ENCODE data around the gene PPP1R3F. TPM values are rescaled to one million over a fixed set of nuclear protein-coding genes. Genes with fewer than 3 reads are reported as not detected.

Gene PPP1R3F, protein sequence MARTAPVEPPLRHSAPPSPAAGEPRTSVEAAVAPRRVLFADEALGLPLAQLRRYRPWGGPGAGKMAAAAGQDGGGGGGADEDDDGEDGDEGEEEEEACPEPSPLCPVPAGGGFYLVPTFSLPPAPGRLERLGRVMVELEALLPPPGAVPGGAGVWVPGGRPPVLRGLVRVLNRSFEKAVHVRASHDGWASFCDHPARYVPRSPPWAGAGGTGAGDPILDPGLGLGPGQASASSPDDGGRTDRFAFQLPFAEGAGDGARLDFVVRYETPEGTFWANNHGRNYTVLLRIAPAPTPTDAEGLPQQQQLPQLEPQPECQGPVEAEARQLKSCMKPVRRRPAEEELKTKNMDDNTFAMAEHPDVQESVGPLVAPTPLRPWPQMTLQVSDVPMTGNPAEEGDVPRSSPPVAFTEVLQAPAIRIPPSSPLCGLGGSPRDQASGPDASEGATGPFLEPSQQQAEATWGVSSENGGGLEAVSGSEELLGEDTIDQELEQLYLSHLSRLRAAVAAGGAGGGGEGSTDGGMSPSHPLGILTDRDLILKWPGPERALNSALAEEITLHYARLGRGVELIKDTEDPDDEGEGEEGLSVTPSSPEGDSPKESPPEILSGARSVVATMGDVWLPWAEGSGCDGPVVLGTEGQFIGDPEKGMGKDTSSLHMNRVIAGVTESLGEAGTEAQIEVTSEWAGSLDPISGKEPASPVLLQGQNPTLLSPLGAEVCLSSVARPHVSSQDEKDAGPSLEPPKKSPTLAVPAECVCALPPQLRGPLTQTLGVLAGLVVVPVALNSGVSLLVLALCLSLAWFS
- 5.9 and 7.4 TPM in 2 replicates for total RNA-seq

DNA sequence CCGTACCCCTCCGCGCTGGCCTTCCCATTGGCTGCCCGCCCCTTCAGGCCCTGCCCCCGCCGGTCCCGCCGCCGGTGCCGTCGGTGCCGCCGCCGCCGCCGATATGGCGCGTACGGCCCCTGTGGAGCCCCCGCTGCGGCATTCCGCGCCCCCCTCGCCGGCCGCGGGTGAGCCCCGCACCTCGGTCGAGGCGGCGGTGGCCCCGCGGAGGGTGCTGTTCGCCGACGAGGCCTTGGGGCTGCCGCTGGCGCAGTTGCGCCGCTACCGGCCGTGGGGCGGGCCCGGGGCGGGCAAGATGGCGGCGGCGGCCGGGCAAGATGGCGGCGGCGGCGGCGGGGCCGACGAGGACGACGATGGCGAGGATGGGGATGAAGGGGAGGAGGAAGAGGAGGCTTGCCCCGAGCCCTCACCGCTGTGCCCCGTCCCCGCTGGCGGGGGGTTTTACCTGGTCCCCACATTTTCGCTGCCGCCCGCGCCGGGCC, at the start of gene PPP1R3F:
TSS of gene PPP1R3F (plus strand) at position 27 of the 482 bp plus-strand sequence. CDS start at position 104, 77 bp downstream.
- DNase-seq = no peak
- CTCF ChIA-PET = no interaction called here

DNA sequence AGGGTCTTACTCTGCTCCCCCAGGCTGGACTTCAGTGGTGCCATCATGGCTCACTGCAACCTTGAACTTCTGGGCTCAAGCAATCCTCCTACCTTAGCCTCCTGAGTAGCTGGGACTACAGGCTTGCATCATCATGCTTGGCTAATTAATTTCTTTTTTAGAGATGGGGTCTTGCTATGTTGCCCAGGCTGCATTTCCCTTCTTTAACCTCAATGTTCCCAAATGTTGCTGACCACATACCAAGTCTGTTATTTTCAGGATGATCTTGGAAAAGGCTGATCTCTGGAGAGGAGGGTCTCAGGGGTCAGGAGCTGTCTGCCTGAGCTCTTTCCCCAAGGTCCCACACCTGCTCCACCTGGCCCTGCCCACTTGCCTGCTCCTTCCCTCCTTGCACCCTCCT, 49.5 kb upstream of the PPP1R3F start:
- intact Hi-C loops (cut with micrococcal nuclease) = no loop called here
- no peak for DNase-seq
- ATAC-seq (ENCODE audit: low read depth) = no peak
- Mint-ChIP-seq H3K4me3 (no peak overlapping the region), H3K36me3 (ENCODE audit: low read depth) (no peaks in the 10 kb centered on the region), H3K4me1 (peaks cover 3% of the 10 kb centered on the region), H3K9me3 (no peaks in the 10 kb centered on the region), H3K27ac (no peak overlapping the region), H3K27me3 (no peaks in the 10 kb centered on the region)
- ChIA-PET CTCF (no interaction called here), POLR2A (interaction anchor here (1.3 kb wide), 1 partner anchor 9 kb away, joined by 3 read pairs; no protein-coding TSS in a partner anchor)
- TF ChIP-seq, protein P1, sequence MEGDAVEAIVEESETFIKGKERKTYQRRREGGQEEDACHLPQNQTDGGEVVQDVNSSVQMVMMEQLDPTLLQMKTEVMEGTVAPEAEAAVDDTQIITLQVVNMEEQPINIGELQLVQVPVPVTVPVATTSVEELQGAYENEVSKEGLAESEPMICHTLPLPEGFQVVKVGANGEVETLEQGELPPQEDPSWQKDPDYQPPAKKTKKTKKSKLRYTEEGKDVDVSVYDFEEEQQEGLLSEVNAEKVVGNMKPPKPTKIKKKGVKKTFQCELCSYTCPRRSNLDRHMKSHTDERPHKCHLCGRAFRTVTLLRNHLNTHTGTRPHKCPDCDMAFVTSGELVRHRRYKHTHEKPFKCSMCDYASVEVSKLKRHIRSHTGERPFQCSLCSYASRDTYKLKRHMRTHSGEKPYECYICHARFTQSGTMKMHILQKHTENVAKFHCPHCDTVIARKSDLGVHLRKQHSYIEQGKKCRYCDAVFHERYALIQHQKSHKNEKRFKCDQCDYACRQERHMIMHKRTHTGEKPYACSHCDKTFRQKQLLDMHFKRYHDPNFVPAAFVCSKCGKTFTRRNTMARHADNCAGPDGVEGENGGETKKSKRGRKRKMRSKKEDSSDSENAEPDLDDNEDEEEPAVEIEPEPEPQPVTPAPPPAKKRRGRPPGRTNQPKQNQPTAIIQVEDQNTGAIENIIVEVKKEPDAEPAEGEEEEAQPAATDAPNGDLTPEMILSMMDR (IDR thresholded peaks at IDR 0.05) = no peak

More for the DNA sequence above, at the start of gene PPP1R3F:
- no peaks in the 10 kb centered on the region for H3K27me3 Mint-ChIP-seq
- peaks cover 43% of the 10 kb centered on the region for H3K4me1 Mint-ChIP-seq
- H3K36me3 Mint-ChIP-seq (ENCODE audit: low read depth) = peaks cover 13% of the 10 kb centered on the region
- TF ChIP-seq, protein P1 (IDR thresholded peaks at IDR 0.05) = no peak
- ATAC-seq (ENCODE audit: low read depth) = peak; percentile 3
- POLR2A ChIA-PET = interaction anchor here (0.7 to 2.0 kb wide), 15 partner anchors 8 to 114 kb away, joined by 3 to 23 read pairs (median 5); partner anchors contain the start of gene CCDC22
- H3K9me3 Mint-ChIP-seq = no peaks in the 10 kb centered on the region
- peak within 1 kb of the TSS; percentile 93 for H3K4me3 Mint-ChIP-seq
- intact Hi-C loops (cut with micrococcal nuclease) = loop anchor here (1.0 to 2.0 kb wide), 8 partner anchors 35 to 331 kb away; partner anchors contain the start of genes CCDC22, GRIPAP1 and SYP
- peak within 1 kb of the TSS; percentile 99 for H3K27ac Mint-ChIP-seq

DNA sequence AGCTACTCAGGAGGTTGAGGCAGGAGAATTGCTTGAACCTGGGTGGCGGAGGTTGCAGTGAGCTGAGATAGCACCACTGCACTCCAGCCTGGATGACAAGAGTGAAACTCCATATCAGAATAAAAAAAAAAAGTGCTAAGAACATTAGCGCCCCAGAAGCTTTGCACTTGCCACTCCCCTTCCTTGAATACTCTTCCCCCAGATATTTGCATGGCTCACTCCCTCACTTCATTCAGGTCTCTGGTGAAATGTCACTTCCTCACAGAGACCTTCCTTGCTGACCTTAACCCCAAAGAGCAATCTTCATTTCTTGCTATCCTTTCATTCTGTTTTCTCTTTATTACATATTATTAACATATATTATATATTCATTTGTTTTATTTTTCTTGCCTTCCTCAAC, 47.7 kb upstream of the PPP1R3F start:
- Mint-ChIP-seq H3K27ac (no peak overlapping the region), H3K9me3 (no peaks in the 10 kb centered on the region), H3K4me3 (no peak overlapping the region), H3K36me3 (ENCODE audit: low read depth) (no peaks in the 10 kb centered on the region), H3K27me3 (no peaks in the 10 kb centered on the region), H3K4me1 (peaks cover 3% of the 10 kb centered on the region)
- no peak for ATAC-seq (ENCODE audit: low read depth)
- DNase-seq = no peak
- intact Hi-C loops (cut with micrococcal nuclease) = no loop called here
- TF ChIP-seq, protein P1 (IDR thresholded peaks at IDR 0.05) = no peak
- CTCF ChIA-PET = no interaction called here
- POLR2A ChIA-PET = interaction anchor here (1.0 kb wide), 1 partner anchor 31 kb away, joined by 3 read pairs; no protein-coding TSS in a partner anchor

DNA sequence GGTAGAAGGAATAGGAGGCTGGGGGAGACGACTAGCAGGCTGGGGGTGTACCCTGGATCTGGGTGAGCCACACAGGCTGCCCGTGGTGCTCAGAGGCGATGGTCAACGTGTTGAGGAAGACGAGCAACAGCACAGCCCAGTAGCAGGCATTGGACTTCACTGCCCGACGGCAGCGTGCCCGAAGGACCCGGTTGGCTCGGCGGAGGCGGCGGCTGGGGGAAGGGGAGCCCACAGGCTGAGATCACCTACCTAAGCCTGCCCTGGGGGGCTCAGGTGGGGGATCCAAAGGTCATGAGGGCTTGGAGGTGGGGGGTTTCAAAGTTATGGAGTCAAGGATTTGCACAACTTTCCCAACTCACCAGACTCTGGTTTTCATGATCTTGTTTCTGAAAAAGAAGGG, 43.7 kb upstream of the PPP1R3F start:
- Mint-ChIP-seq H3K9me3 (no peaks in the 10 kb centered on the region), H3K36me3 (ENCODE audit: low read depth) (no peaks in the 10 kb centered on the region), H3K4me1 (peaks cover 10% of the 10 kb centered on the region), H3K4me3 (no peak overlapping the region), H3K27me3 (no peaks in the 10 kb centered on the region), H3K27ac (no peak overlapping the region)
- ATAC-seq (ENCODE audit: low read depth) (no peak), DNase-seq (no peak)
- CTCF ChIA-PET = no interaction called here
- intact Hi-C loops (cut with micrococcal nuclease) = no loop called here
- POLR2A ChIA-PET = no interaction called here
- TF ChIP-seq, protein P1 (IDR thresholded peaks at IDR 0.05) = no peak

DNA sequence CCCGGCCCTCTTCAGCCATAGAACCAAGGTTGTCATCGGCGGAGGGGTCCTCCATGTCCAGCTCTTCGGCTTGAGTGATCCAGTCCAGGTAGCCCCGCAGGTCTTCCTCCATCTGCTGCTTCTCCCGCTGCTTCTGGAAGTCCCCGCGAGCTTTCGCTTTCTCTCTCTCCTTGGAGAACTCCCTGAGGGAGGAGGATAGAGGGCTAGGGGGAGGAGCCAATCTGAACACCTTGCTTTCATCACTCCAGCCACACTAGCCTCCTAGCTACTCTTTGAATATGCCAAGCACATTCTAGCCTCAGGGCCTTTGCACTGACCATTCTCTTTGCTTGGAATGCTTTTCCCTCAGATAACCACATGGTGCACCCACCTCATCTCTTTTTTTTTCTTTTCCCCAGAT, 42.6 kb upstream of the PPP1R3F start:
- POLR2A ChIA-PET = no interaction called here
- intact Hi-C loops (cut with micrococcal nuclease) = no loop called here
- no peaks in the 10 kb centered on the region for H3K9me3 Mint-ChIP-seq
- no peak overlapping the region for H3K27ac Mint-ChIP-seq
- no peaks in the 10 kb centered on the region for H3K27me3 Mint-ChIP-seq
- no peak overlapping the region for H3K4me3 Mint-ChIP-seq
- H3K4me1 Mint-ChIP-seq = peaks cover 14% of the 10 kb centered on the region
- TF ChIP-seq, protein P1 (IDR thresholded peaks at IDR 0.05) = no peak
- DNase-seq (no peak), ATAC-seq (ENCODE audit: low read depth) (no peak)
- H3K36me3 Mint-ChIP-seq (ENCODE audit: low read depth) = no peaks in the 10 kb centered on the region
- CTCF ChIA-PET = no interaction called here
